Neutrophil (primary cell): ENCODE data around the gene FAM234B.

ENCODE experiments used
- H3K27ac ChIP-seq: fragments of 200-600 bp; sonication (generic); 2 replicates; pipeline ENCODE4 v1.5.1; 2016; ENCODE audit warnings: mild to moderate bottlenecking, moderate library complexity
- H3K27me3 ChIP-seq: fragments of 200-600 bp; sonication (generic); 2 replicates; pipeline ENCODE4 v1.6.0; 2016; ENCODE audit warnings: mild to moderate bottlenecking
- H3K36me3 ChIP-seq: fragments of 200-600 bp; sonication (generic); 2 replicates; pipeline ENCODE4 v1.5.1; 2017
- H3K4me1 ChIP-seq, 2 experiments: fragments of 200-600 bp in 1 of 2; sonication (generic) in 1 of 2; 1 replicate in 1 of 2; 2 replicates in 1 of 2; pipeline versions ENCODE4 v1.5.1 to v1.6.1; 2013 to 2016; ENCODE audit warnings: low read depth in 1 of 2, low read length in 1 of 2, mild to moderate bottlenecking in 1 of 2, moderate library complexity in 1 of 2; ENCODE audit not compliant: control insufficient read depth in 1 of 2, insufficient read depth in 1 of 2
- H3K4me3 ChIP-seq, 2 experiments: fragments of 200-600 bp in 1 of 2; sonication (generic) in 1 of 2; 1 replicate in 1 of 2; 2 replicates in 1 of 2; pipeline ENCODE4 v1.5.1; 2013 to 2016; ENCODE audit warnings: low read depth in 1 of 2, low read length in 1 of 2, mild to moderate bottlenecking in 1 of 2, moderate library complexity in 1 of 2
- H3K9me3 ChIP-seq: fragments of 200-600 bp; sonication (generic); 2 replicates; pipeline ENCODE4 v1.5.1; 2016
- TF ChIP-seq, protein P1 (sequence below): fragments of 200-600 bp; sonication (generic); IDR thresholded peaks from 2 replicates; pipeline ENCODE4 v1.5.1; 2016; ENCODE audit warnings: antibody characterized with exemption

FAM234B gene

DNA sequence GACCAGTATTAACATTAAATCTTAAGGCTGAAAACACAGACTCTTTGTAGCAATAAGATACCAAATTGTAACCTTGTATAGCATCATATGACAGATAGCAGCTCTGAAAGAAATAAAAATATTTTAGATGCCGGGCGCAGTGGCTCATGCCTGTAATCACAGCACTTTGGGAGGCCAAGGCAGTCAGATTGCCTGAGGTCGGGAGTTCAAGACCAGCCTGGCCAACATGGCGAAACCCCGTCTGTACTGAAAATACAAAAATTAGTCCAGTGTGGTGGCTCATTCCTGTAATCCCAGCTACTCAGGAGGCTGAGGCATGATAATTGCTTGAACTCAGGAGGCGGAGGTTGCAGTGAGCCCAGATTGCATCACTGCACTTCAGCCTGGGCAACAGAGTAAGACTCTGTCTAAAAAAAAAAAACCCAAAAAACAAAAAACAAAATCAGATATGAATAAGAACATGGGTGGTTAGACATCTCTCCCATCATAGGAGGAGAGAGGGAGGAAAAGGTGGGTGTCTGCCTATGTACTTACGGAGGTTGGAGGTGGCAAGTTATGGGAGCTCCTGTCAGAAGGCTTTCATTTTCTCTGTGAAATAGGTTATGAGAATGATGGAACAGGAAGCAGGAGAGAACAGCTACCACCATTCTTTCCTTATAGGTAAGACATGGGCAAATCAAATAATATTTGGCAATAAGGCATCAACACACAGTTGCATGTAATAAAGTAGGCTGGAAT, 36.5 kb upstream of the FAM234B start:
- TF ChIP-seq, protein P1, sequence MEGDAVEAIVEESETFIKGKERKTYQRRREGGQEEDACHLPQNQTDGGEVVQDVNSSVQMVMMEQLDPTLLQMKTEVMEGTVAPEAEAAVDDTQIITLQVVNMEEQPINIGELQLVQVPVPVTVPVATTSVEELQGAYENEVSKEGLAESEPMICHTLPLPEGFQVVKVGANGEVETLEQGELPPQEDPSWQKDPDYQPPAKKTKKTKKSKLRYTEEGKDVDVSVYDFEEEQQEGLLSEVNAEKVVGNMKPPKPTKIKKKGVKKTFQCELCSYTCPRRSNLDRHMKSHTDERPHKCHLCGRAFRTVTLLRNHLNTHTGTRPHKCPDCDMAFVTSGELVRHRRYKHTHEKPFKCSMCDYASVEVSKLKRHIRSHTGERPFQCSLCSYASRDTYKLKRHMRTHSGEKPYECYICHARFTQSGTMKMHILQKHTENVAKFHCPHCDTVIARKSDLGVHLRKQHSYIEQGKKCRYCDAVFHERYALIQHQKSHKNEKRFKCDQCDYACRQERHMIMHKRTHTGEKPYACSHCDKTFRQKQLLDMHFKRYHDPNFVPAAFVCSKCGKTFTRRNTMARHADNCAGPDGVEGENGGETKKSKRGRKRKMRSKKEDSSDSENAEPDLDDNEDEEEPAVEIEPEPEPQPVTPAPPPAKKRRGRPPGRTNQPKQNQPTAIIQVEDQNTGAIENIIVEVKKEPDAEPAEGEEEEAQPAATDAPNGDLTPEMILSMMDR: no peak
- H3K4me1 ChIP-seq: no peaks in the 10 kb centered on the region
- H3K27me3 ChIP-seq: peaks cover 15% of the 10 kb centered on the region
- no peaks in the 10 kb centered on the region for H3K9me3 ChIP-seq
- no peak overlapping the region for H3K27ac ChIP-seq
- no peaks in the 10 kb centered on the region for H3K36me3 ChIP-seq
- no peak overlapping the region for H3K4me3 ChIP-seq

DNA sequence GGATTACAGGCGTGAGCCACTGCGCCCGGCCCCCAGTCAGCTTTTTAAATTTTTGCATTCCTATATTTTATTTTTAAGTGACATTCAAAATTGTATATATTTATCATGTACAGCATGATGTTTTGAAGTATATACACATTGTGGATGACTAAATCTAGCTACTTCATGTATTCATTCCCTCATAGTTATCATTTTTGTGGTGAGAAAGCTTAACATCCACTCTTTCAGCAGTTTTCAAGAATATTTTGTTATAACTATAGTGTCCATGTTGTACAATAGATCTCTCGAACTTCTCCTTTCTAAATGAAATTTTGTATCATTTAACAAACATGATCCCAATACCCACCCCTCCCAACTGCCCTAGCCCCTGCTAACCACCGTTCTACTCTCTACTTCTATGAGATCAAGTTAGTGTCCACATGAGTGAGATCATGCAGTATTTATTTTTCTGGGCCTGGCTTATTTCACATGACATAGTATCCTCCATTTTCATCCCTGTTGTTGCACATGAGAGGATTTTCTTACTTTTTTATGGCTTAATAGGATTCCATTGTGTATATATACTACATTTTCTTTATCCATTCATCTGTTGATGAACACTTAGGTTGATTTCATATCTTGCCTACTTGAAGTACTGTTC, 35.3 kb upstream of the FAM234B start:
- Histone ChIP-seq H3K4me1 (no peaks in the 10 kb centered on the region), H3K27me3 (peaks cover 3% of the 10 kb centered on the region), H3K4me3 (no peak overlapping the region), H3K27ac (no peak overlapping the region), H3K36me3 (no peaks in the 10 kb centered on the region), H3K9me3 (no peaks in the 10 kb centered on the region)
- TF ChIP-seq, protein P1: no peak

DNA sequence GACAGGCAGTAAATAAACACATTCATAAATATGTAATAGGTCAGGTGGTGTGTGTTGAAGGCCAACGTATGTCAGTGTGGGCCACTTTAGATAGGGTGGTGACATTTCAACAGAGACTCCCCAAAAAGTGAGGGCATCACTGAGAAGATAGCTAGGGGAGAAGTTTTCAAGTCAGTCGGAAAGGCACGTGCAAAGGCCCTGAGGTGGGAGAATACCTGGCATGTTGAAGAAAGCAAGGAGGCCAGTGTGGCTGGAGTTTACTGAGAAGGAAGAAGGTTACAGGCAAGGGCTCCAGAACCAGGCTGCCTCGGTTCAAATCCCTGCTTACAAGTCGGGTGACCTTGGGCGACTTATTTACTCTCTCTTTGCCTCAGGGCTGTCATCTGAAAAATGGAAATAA, 33.1 kb upstream of the FAM234B start:
- H3K9me3 ChIP-seq: no peaks in the 10 kb centered on the region
- H3K27ac ChIP-seq: no peak overlapping the region
- TF ChIP-seq, protein P1: no peak
- no peaks in the 10 kb centered on the region for H3K27me3 ChIP-seq
- H3K4me1 ChIP-seq: no peaks in the 10 kb centered on the region
- no peaks in the 10 kb centered on the region for H3K36me3 ChIP-seq
- no peak overlapping the region for H3K4me3 ChIP-seq

DNA sequence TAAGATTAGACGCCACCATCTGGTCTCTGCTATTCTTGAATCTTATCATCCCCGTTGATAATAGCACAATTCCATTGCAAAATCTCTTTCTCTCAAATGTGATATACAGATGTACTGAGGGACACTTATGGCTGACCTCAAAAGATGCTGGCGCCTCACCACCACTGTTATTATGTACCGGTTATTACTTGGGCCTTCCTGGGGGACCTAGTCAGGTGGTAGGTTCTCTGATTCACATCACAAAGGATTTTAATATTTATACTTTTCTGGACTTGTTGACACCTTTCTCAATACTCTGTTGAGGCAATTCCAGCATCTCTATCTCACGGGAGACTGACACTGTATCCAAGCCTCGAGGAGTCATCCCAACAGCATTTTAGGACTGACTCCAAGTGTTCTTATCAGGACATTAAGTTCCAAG, 21.3 kb upstream of the FAM234B start:
- Histone ChIP-seq H3K9me3 (no peaks in the 10 kb centered on the region), H3K4me1 (peaks cover 0 to 6% of the 10 kb centered on the region in 2 experiments), H3K4me3 (no peak overlapping the region), H3K27ac (no peak overlapping the region), H3K36me3 (no peaks in the 10 kb centered on the region), H3K27me3 (no peaks in the 10 kb centered on the region)
- TF ChIP-seq, protein P1: no peak

DNA sequence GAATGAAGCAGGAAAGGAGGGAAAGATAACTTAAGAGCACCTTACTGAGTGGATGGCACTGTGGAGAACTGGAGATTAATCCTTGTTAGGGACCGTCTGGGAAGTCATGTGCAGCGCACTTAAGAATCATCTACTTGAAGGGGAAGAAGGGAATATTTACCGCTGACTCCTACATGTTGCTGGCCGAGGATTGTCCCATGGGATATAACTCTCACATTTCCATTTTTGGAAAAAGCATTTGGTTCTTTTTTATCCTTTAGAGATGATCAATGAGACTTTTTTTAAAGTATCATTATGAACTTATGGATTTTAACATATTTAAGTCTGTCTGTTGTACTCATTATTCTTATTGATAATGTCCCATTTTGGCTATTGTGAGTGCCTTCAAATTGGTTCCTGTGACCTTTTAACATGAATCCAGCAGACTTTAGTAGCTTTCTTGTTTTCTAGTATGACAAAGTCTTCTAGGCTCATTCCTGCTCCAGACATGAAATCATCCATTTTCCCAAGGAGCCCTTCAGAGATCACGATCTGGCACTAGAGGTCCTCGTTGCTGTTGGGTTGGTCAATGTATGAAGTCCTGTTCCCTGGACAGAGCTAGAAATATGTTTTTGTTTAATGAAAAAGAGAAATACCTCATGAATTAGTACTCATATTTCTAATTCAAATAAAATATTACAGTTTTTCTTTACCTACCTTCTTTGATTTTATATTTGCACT, 20.2 kb upstream of the FAM234B start:
- Histone ChIP-seq H3K4me3 (no peak overlapping the region), H3K27ac (no peak overlapping the region), H3K4me1 (peaks cover 0 to 6% of the 10 kb centered on the region in 2 experiments), H3K9me3 (no peaks in the 10 kb centered on the region), H3K36me3 (no peaks in the 10 kb centered on the region), H3K27me3 (no peaks in the 10 kb centered on the region)
- TF ChIP-seq, protein P1: no peak
